Lung (tissue), 12 donors: ENCODE measurements around the gene PRKCB. TPM values are rescaled to one million over a fixed set of nuclear protein-coding genes. Genes with fewer than 3 reads are reported as not detected.

ENCODE experiments used
- ATAC-seq: fragments of 200-7000 bp; cut with Tn5 transposase; one replicate; pipeline ENCODE4 v1.9.1; 2020; ENCODE audit warnings: moderate number of reproducible peaks; ENCODE audit not compliant: insufficient read depth, low FRiP score
- DNase-seq, 3 donors: peaks; one replicate each; pipeline ENCODE4 v3.0.0-alpha.2; 2013 to 2017
- H3K27ac ChIP-seq, 2 donors: one replicate each; pipeline ENCODE4 v1.5.1; 2013; ENCODE audit warnings: mild to moderate bottlenecking in 2 of 2, moderate library complexity in 2 of 2, control low read depth in 1 of 2, inconsistent platforms in 1 of 2, low read depth in 1 of 2, low read length in 1 of 2
- H3K27me3 ChIP-seq, 3 donors: one replicate each; pipeline ENCODE4 v1.5.1; 2013; ENCODE audit warnings: low read length in 2 of 3; ENCODE audit not compliant: control insufficient read depth in 3 of 3, insufficient read depth in 3 of 3
- H3K36me3 ChIP-seq, 4 donors: one replicate each; pipeline ENCODE4 v1.5.1; 2013; ENCODE audit warnings: low read length in 4 of 4, mild to moderate bottlenecking in 1 of 4, moderate library complexity in 1 of 4; ENCODE audit not compliant: control insufficient read depth in 4 of 4, insufficient read depth in 4 of 4
- H3K4me1 ChIP-seq, 5 donors: one replicate each; pipeline ENCODE4 v1.5.1; 2013; ENCODE audit warnings: low read length in 5 of 5, mild to moderate bottlenecking in 2 of 5, moderate library complexity in 1 of 5; ENCODE audit not compliant: control insufficient read depth in 5 of 5, insufficient read depth in 5 of 5
- H3K4me3 ChIP-seq: one replicate; pipeline ENCODE4 v1.5.1; 2013; ENCODE audit warnings: mild to moderate bottlenecking, control low read depth, moderate library complexity
- H3K9ac ChIP-seq, 2 donors: one replicate each; pipeline ENCODE4 v1.5.1; 2013; ENCODE audit warnings: low read length in 2 of 2, control low read depth in 1 of 2; ENCODE audit not compliant: insufficient read depth in 1 of 2
- H3K9me3 ChIP-seq, 4 donors: one replicate each; pipeline ENCODE4 v1.5.1; 2013; ENCODE audit warnings: low read length in 3 of 4, mild to moderate bottlenecking in 1 of 4, moderate library complexity in 1 of 4; ENCODE audit not compliant: control insufficient read depth in 4 of 4, insufficient read depth in 3 of 4
- WGBS, 2 donors: extraction: QIAGEN DNeasy Blood & Tissue Kit; methylation state at CpG; one replicate each; pipeline ENCODE4 v1.1.7; 2013; 5-methylcytosine and 5-hydroxymethylcytosine counted together
- polyA plus RNA-seq, 2 donors: library from polyadenylated mRNA; stranded (reverse); fragments of 200-250 nt; gene quantifications; one replicate each; pipeline ENCODE4 v1.2.1, GENCODE V29; 2013
- total RNA-seq, 2 donors: library from RNA; depleted of rRNA in 1 of 2; stranded (reverse); fragments of >200 nt in 1 of 2; gene quantifications; one replicate each; pipeline ENCODE4 v1.2.1, GENCODE V29; 2014 to 2021
- TF ChIP-seq, protein P1 (sequence below): IDR thresholded peaks from 2 replicates; pipeline ENCODE4 v1.5.1; 2012; ENCODE audit warnings: mild to moderate bottlenecking; ENCODE audit errors: control extremely low read depth, extremely low read depth
- donor health status: control.
- donor health status: control.
- donor health status: Bipolar disorder and iron deficiency.
- donor health status: healthy.
- donor health status: DM: yes; HTN: yes; CAD: no.

The PRKCB gene
- total and polyA plus RNA-seq, 4 donors, result 2.5 to 46.4 (median 21.8) TPM

GRCh38 chr16:23838485-23839142 is 2.8 kb downstream of the PRKCB start:
- peaks cover 0 to 20% (median 5%) of the 10 kb centered on the region in 3 donors for H3K27me3 ChIP-seq
- no peak for DNase-seq
- 64 to 78% methylated on average over 9 of the region's 9 CpGs for WGBS, 2 donors
- H3K36me3 ChIP-seq, result peaks cover 0 to 3% (median 0%) of the 10 kb centered on the region in 4 donors
- no peak overlapping the region for H3K4me3 ChIP-seq
- ATAC-seq, result no peak
- TF ChIP-seq, protein P1, sequence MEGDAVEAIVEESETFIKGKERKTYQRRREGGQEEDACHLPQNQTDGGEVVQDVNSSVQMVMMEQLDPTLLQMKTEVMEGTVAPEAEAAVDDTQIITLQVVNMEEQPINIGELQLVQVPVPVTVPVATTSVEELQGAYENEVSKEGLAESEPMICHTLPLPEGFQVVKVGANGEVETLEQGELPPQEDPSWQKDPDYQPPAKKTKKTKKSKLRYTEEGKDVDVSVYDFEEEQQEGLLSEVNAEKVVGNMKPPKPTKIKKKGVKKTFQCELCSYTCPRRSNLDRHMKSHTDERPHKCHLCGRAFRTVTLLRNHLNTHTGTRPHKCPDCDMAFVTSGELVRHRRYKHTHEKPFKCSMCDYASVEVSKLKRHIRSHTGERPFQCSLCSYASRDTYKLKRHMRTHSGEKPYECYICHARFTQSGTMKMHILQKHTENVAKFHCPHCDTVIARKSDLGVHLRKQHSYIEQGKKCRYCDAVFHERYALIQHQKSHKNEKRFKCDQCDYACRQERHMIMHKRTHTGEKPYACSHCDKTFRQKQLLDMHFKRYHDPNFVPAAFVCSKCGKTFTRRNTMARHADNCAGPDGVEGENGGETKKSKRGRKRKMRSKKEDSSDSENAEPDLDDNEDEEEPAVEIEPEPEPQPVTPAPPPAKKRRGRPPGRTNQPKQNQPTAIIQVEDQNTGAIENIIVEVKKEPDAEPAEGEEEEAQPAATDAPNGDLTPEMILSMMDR, result no peak
- peaks cover 0 to 43% (median 7%) of the 10 kb centered on the region in 5 donors for H3K4me1 ChIP-seq
- no peak overlapping the region for H3K27ac ChIP-seq
- peaks cover 0 to 2% (median 0%) of the 10 kb centered on the region in 4 donors for H3K9me3 ChIP-seq
- H3K9ac ChIP-seq, result no peak overlapping the region

- WGBS, 2 donors, result 45 to 52% methylated on average over 3 of the region's 3 CpGs
- Histone ChIP-seq H3K9ac (no peak overlapping the region), H3K4me3 (no peak overlapping the region), H3K27me3 (peaks cover 0 to 16% (median 5%) of the 10 kb centered on the region in 3 donors), H3K36me3 (peaks cover 0 to 7% (median 0%) of the 10 kb centered on the region in 4 donors), H3K4me1 (peaks cover 0 to 29% (median 5%) of the 10 kb centered on the region in 5 donors), H3K9me3 (peaks cover 0 to 2% (median 0%) of the 10 kb centered on the region in 4 donors), H3K27ac (no peak overlapping the region)
- DNase-seq (no peak), ATAC-seq (no peak)
- TF ChIP-seq, protein P1, result no peak
These were observed 4.5 kb downstream of the PRKCB start for GRCh38 chr16:23840310-23840709.

DNA sequence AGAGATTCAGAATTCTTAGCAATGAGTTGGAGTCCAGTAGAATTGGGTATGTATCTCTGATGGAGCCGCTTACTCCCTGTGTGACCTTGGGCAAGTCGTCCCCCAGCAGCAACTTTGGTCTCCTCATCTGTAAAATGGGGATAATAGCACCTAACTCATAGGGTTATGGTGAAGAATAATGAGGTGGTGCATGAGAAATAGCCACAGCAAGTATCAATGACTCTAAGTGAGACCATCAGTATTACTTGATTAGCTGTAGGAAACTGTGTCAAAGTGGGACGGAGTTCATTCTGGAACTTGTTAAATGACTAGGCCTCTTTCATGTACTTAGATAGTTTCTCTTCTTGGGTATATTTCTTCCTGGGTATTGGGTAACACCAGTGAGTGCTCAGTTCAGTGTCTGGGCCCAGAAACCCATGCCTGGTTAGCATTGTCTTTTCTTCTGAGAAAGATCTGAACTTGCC is 6.4 kb downstream of the PRKCB start:
- DNase-seq, result no peak
- no peak overlapping the region for H3K4me3 ChIP-seq
- H3K9me3 ChIP-seq, result peaks cover 0 to 2% (median 0%) of the 10 kb centered on the region in 4 donors
- TF ChIP-seq, protein P1, result no peak
- peaks cover 0 to 12% (median 0%) of the 10 kb centered on the region in 3 donors for H3K27me3 ChIP-seq
- WGBS, 2 donors, result 83 to 85% methylated on average over 3 of the region's 3 CpGs
- H3K4me1 ChIP-seq, result peaks cover 0 to 29% (median 0%) of the 10 kb centered on the region in 5 donors
- no peak overlapping the region for H3K9ac ChIP-seq
- no peak overlapping the region for H3K27ac ChIP-seq
- ATAC-seq, result no peak
- H3K36me3 ChIP-seq, result peaks cover 0 to 7% (median 0%) of the 10 kb centered on the region in 4 donors
